ENCODE data around the gene MICU1.

The MICU1 gene

DNA sequence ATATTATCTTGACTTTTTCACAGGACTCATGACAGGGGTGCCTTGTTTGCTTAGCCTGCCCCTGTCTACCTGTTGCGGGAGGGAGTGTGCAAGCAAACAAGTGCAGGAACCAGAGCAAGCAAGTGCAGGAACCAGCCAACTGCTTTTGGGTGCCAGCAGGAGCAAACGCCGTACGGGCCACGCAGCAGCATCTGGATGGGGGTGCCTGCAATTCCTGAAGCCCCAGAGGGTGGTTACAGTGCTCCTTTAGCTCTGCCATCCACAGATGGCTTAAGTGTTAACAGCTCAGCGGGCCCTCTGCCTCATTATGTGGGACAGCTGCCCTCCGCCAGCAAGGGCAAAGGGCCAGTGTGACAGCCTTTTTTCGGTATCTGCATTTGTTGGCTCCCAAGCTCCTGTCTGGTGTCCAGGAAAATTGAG is 83.5 kb downstream of the MICU1 start:
- TF ChIP-seq, protein P1, sequence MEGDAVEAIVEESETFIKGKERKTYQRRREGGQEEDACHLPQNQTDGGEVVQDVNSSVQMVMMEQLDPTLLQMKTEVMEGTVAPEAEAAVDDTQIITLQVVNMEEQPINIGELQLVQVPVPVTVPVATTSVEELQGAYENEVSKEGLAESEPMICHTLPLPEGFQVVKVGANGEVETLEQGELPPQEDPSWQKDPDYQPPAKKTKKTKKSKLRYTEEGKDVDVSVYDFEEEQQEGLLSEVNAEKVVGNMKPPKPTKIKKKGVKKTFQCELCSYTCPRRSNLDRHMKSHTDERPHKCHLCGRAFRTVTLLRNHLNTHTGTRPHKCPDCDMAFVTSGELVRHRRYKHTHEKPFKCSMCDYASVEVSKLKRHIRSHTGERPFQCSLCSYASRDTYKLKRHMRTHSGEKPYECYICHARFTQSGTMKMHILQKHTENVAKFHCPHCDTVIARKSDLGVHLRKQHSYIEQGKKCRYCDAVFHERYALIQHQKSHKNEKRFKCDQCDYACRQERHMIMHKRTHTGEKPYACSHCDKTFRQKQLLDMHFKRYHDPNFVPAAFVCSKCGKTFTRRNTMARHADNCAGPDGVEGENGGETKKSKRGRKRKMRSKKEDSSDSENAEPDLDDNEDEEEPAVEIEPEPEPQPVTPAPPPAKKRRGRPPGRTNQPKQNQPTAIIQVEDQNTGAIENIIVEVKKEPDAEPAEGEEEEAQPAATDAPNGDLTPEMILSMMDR (IDR thresholded peaks at IDR 0.05): no peak
- no peaks in the 10 kb centered on the region for H3K4me1 Mint-ChIP-seq
- DNase-seq: no peak
- H3K36me3 Mint-ChIP-seq (ENCODE audit: low read depth): peaks cover 73% of the 10 kb centered on the region
- no peak overlapping the region for H3K4me3 Mint-ChIP-seq
- peaks cover 39% of the 10 kb centered on the region for H3K9me3 Mint-ChIP-seq
- no peaks in the 10 kb centered on the region for H3K27me3 Mint-ChIP-seq (ENCODE audit: low read depth, poor library complexity)
- no peak overlapping the region for H3K27ac Mint-ChIP-seq

DNA sequence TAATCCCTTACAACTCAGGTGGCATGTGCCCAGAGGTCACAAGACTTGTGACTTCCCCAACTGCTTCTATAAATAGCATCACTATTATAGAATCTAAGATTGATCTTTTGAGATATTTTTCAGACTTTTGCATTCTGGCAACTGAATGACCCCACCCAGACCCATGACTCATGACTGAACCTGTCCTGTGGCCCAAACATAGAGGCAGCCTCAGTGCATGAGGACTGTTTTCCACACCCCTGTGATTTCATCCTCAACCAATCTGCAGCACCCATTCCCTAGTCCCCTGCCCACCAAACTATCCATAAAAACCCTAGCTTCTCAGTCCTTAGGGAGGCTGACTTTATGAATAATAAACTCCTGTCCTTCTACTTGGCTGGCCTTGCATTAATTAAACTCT is 84.5 kb downstream of the MICU1 start:
- Mint-ChIP-seq H3K4me3 (no peak overlapping the region), H3K27ac (no peak overlapping the region)

DNA sequence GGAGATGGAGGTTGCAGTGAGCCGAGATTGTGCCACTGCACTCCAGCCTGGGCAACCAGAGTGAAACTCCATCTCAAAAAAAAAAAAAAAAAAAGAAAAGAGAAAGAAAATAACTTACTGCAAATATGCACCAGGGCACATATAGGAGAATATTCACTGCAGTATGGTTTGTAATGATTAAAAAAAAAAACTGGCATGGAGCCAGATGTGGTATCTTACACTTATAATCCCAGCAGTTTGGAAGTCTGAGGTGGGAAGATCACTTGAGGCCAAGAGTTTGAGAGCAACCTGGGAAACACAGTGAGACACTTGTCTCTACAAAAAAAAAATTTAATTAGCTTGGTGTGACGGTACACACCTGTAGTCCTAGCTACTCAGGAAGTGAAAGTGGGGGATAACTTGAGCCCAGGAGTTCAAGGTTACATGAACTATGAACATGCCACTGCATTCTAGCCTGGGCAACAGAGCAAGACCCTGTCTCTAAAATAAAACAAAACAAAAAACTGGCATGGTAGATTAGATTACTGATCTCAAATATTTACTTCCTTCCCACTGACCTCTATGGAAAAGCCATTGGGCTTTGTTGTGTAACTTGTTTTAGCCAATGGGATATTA is 85.6 kb downstream of the MICU1 start:
- no peak for DNase-seq
- H3K27ac Mint-ChIP-seq: no peak overlapping the region
- H3K9me3 Mint-ChIP-seq: peaks cover 39% of the 10 kb centered on the region
- H3K4me3 Mint-ChIP-seq: no peak overlapping the region
- peaks cover 60% of the 10 kb centered on the region for H3K36me3 Mint-ChIP-seq (ENCODE audit: low read depth)
- TF ChIP-seq, protein P1 (IDR thresholded peaks at IDR 0.05): no peak
- H3K4me1 Mint-ChIP-seq: no peaks in the 10 kb centered on the region
- H3K27me3 Mint-ChIP-seq (ENCODE audit: low read depth, poor library complexity): no peaks in the 10 kb centered on the region

More for the DNA sequence above, 84.5 kb downstream of the MICU1 start:
- H3K36me3 Mint-ChIP-seq (ENCODE audit: low read depth): peaks cover 70% of the 10 kb centered on the region
- peaks cover 39% of the 10 kb centered on the region for H3K9me3 Mint-ChIP-seq
- no peaks in the 10 kb centered on the region for H3K4me1 Mint-ChIP-seq
- TF ChIP-seq, protein P1 (IDR thresholded peaks at IDR 0.05): no peak
- no peak for DNase-seq
- no peaks in the 10 kb centered on the region for H3K27me3 Mint-ChIP-seq (ENCODE audit: low read depth, poor library complexity)

DNA sequence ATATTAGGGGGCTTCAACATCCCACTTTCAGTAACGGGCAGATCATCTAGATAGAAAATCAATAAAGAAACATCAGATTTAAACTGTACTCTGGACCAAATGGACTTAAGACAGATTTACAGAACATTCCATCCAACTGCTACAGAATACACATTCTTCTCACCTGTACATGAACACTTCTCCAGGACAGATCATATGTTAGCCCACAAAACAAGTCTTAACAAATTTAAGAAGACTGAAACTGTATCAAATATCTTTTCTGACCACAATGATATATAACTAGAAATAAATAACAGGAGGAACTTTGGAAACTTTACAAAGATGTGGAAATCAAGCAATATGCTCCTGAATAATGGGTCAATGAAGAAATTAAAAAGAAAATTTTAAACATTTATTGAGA is 86.7 kb downstream of the MICU1 start:
- no peak overlapping the region for H3K27ac Mint-ChIP-seq
- H3K36me3 Mint-ChIP-seq (ENCODE audit: low read depth): peaks cover 48% of the 10 kb centered on the region
- no peak for DNase-seq
- peaks cover 37% of the 10 kb centered on the region for H3K9me3 Mint-ChIP-seq
- no peaks in the 10 kb centered on the region for H3K4me1 Mint-ChIP-seq
- H3K4me3 Mint-ChIP-seq: no peak overlapping the region
- TF ChIP-seq, protein P1 (IDR thresholded peaks at IDR 0.05): no peak
- H3K27me3 Mint-ChIP-seq (ENCODE audit: low read depth, poor library complexity): no peaks in the 10 kb centered on the region

DNA sequence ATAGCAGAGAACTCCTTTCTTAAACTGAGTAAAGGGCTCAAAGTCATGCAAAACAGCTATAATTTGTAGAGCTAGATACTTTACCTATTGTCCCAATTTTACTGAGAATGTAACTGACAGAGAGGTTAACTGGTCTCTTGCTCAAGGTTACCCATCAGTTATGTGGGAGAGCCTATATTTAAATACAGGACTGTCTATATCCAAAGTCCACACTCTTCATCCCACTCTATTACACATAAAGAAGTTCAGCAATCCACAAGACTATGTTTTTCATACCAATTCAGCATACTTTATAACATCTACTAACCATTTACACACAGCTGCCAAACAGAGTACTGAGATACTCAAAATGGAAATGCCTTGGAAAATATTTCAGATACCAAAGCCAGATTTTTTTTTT is 100.2 kb downstream of the MICU1 start:
- TF ChIP-seq, protein P1 (IDR thresholded peaks at IDR 0.05): no peak
- no peaks in the 10 kb centered on the region for H3K4me1 Mint-ChIP-seq
- no peak overlapping the region for H3K27ac Mint-ChIP-seq
- no peaks in the 10 kb centered on the region for H3K27me3 Mint-ChIP-seq (ENCODE audit: low read depth, poor library complexity)
- H3K9me3 Mint-ChIP-seq: no peaks in the 10 kb centered on the region
- H3K4me3 Mint-ChIP-seq: no peak overlapping the region
- peaks cover under 1% of the 10 kb centered on the region for H3K36me3 Mint-ChIP-seq (ENCODE audit: low read depth)
- DNase-seq: no peak

DNA sequence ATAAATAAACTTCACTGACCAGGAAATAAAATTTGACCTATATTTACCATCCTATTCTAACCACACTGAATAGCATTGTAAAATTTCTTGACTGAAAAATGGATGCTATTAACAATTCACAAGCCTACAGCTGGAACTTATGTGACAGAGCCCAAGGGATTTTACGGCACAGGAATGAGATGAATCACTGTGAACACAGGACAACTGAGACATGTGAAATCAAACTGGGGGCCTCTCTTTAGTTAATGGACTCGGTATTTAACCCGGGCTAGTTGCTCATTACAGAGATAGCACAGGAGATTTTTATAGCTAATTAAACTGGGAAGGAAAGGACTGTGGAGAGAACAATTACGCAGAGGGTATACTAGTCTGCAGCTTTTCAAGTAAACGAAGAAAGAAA is 100.6 kb downstream of the MICU1 start:
- Mint-ChIP-seq H3K27ac (no peak overlapping the region), H3K27me3 (ENCODE audit: low read depth, poor library complexity) (no peaks in the 10 kb centered on the region), H3K4me3 (no peak overlapping the region), H3K36me3 (ENCODE audit: low read depth) (no peaks in the 10 kb centered on the region), H3K4me1 (no peaks in the 10 kb centered on the region), H3K9me3 (no peaks in the 10 kb centered on the region)
- DNase-seq: no peak
- TF ChIP-seq, protein P1 (IDR thresholded peaks at IDR 0.05): no peak
